ENCODE results near the gene TBPL1. TPM values are rescaled to one million over a fixed set of nuclear protein-coding genes. Genes with fewer than 3 reads are reported as not detected.

Gene TBPL1
- total RNA-seq, 1 experiment from 2014 or later = 63.3 TPM

DNA sequence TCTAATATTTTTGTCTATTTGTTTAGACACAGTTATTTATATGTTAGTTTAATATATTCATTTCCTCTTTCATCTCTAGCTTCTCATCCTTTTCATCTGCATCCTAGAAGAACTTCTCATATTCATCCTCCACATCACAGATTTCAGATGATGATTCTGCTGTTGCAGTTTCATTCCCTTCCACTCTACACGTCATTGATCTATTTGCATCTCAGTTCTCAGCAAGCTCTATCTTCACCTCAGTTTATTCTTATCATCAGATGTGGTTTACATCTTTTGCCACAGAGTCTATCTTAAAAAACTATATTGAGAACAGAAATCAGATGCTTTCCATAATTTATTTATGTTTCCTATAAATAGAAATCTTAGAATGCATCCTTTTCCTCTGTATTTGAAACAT is 86.1 kb downstream of the TBPL1 start:
- DNase-seq (ENCODE audit: low read depth) = no peak

Small RNAs within 50 kb of the gene (small RNA-seq; reads per million reads assigned to genes)
- gene AL449363.1 = not detected

Other genes with a start within 250 kb of the TBPL1 start
- 0.03 TPM in 1 of 2 replicates, not detected in the other for gene TCF21, start 64.1 kb upstream of the TBPL1 start, total RNA-seq (2014; rRNA removed; shearing (Covaris generic))
- 1.2 and 1.9 TPM in 2 replicates for gene SLC2A12, start 99.4 kb downstream of the TBPL1 start, total RNA-seq (2014; rRNA removed; shearing (Covaris generic))

Data from HT1080 (cell line).